GM12878 (cell line): Measurements from ENCODE around the gene ENAH. TPM values are rescaled to one million over a fixed set of nuclear protein-coding genes. Genes with fewer than 3 reads are reported as not detected.

Experiments
- ATAC-seq: fragments of 200-7000 bp; cut with Tn5 transposase; 3 replicates; pipeline ENCODE4 v1.9.1; 2020; ENCODE audit warnings: mild to moderate bottlenecking, moderate library complexity
- BruUV-seq: library from RNA; stranded (reverse); fragments of 400-500 nt; replicated peaks from 2 replicates; lab custom pipeline; 2021; lab: Mats Ljungman, UMichigan
- CTCF ChIA-PET: fragments of 300-600 bp; sonication (Branson Sonifier 250); formaldehyde crosslinking; extraction: SDS; loops from one replicate; lab custom pipeline; 2021; ENCODE audit warnings: inconsistent platforms; lab: Yijun Ruan, JAX
- POLR2A ChIA-PET: fragments of 350-600 bp; formaldehyde crosslinking; extraction: SDS; loops from one replicate; lab custom pipeline; 2021; ENCODE audit warnings: inconsistent platforms; lab: Charles Lee
- RAD21 ChIA-PET: fragments of 300-600 bp; sonication (Branson Sonifier 250); formaldehyde crosslinking; loops from one replicate; lab custom pipeline; 2023; ENCODE audit warnings: antibody characterized with exemption; ENCODE audit not compliant: unreplicated experiment; lab: Charles Lee
- SMC1A ChIA-PET: fragments of 300-600 bp; sonication (Branson Sonifier 250); formaldehyde crosslinking; loops from one replicate; lab custom pipeline; 2023; ENCODE audit not compliant: unreplicated experiment, uncharacterized antibody; lab: Charles Lee
- DNase-seq: peaks from one replicate; pipeline ENCODE4 v3.0.0-alpha.2; 2011; ENCODE audit warnings: low read depth, low spot score
- FAIRE-seq: peaks from 3 replicates; lab custom pipeline; 2011; peaks lifted over from hg19 to GRCh38; lab: Jason Lieb, UNC
- H2AFZ ChIP-seq: 2 replicates; pipeline ENCODE4 v1.6.0; 2011; ENCODE audit warnings: low read depth, low read length, control low read depth; ENCODE audit not compliant: control insufficient read depth
- H3K27ac ChIP-seq: 2 replicates; pipeline ENCODE4 v1.5.1; 2011; ENCODE audit warnings: control low read depth; ENCODE audit not compliant: control insufficient read depth, insufficient read depth
- H3K27me3 ChIP-seq, 2 experiments: replicated peaks in 1 of 2; 2 replicates each; pipeline versions ENCODE4 v1.6.0 to v1.6.1; 2011; ENCODE audit warnings: low read length in 1 of 2; ENCODE audit not compliant: control insufficient read depth in 2 of 2, insufficient read depth in 2 of 2
- H3K36me3 ChIP-seq, 2 experiments: 2 replicates each; pipeline ENCODE4 v1.5.1; 2011; ENCODE audit warnings: low read length in 1 of 2; ENCODE audit not compliant: control insufficient read depth in 2 of 2, insufficient read depth in 2 of 2
- H3K4me1 ChIP-seq: 2 replicates; pipeline ENCODE4 v1.6.1; 2011; ENCODE audit warnings: mild to moderate bottlenecking, low read length, moderate library complexity, mixed read lengths; ENCODE audit not compliant: control insufficient read depth, insufficient read depth
- H3K4me2 ChIP-seq: 2 replicates; pipeline ENCODE4 v1.6.0; 2011; ENCODE audit warnings: control low read depth; ENCODE audit not compliant: control insufficient read depth, insufficient read depth
- H3K4me3 ChIP-seq: fragments of 200-600 bp; sonication (generic); 2 replicates; pipeline ENCODE4 v1.5.1; 2016
- H3K79me2 ChIP-seq: 2 replicates; pipeline ENCODE4 v1.6.0; 2011; ENCODE audit warnings: low read length; ENCODE audit not compliant: control insufficient read depth, insufficient read depth
- H3K9ac ChIP-seq: 2 replicates; pipeline ENCODE4 v1.8.0; 2011; ENCODE audit warnings: low read length, control low read depth, mixed read lengths; ENCODE audit not compliant: control insufficient read depth, insufficient read depth
- H3K9me3 ChIP-seq: replicated peaks from 3 replicates; pipeline ENCODE4 v1.5.1; 2011; ENCODE audit warnings: mild to moderate bottlenecking, low read length; ENCODE audit not compliant: control insufficient read depth, insufficient read depth
- H4K20me1 ChIP-seq: 2 replicates; pipeline ENCODE4 v1.6.0; 2011; ENCODE audit not compliant: control insufficient read depth, insufficient read depth
- ATF2 ChIP-seq: IDR thresholded peaks from 2 replicates; pipeline ENCODE4 v1.6.1; 2012; ENCODE audit warnings: low read length, inconsistent platforms
- ATF3 ChIP-seq: IDR thresholded peaks from 2 replicates; pipeline ENCODE4 v1.6.1; 2011; ENCODE audit warnings: low read depth, mild to moderate bottlenecking, low read length, moderate library complexity, borderline replicate concordance; ENCODE audit errors: extremely low read depth
- ATF7 ChIP-seq: fragments of 450-650 bp; IDR thresholded peaks from 2 replicates; pipeline ENCODE4 v1.6.1; 2016; ENCODE audit warnings: low read depth, mild to moderate bottlenecking
- CBX3 ChIP-seq: fragments of 200-600 bp; sonication (generic); IDR thresholded peaks from 2 replicates; pipeline ENCODE4 v1.6.1; 2016; ENCODE audit warnings: low read depth, borderline replicate concordance
- CTCF ChIP-seq, 3 experiments: IDR thresholded peaks in 2 of 3; conservative IDR thresholded peaks in 1 of 3; 2 replicates each; pipeline ENCODE4 v1.5.1; 2011; ENCODE audit warnings: low read depth in 3 of 3, low read length in 3 of 3, mild to moderate bottlenecking in 3 of 3, control low read depth in 2 of 3, moderate library complexity in 2 of 3, inconsistent platforms in 1 of 3, mixed read lengths in 1 of 3; ENCODE audit not compliant: control insufficient read depth in 2 of 3, insufficient read depth in 1 of 3; ENCODE audit errors: extremely low read depth in 1 of 3
- EED ChIP-seq: sonication (generic); IDR thresholded peaks from 2 replicates; pipeline ENCODE4 v1.6.1; 2016; ENCODE audit warnings: antibody characterized with exemption, low read depth
- NFYA ChIP-seq: IDR thresholded peaks from 2 replicates; pipeline ENCODE4 v1.6.1; 2011; ENCODE audit warnings: low read depth, mild to moderate bottlenecking, low read length, improper control_type of control experiment, borderline replicate concordance
- POU2F2 ChIP-seq: IDR thresholded peaks from 3 replicates; pipeline ENCODE4 v1.6.1; 2011; ENCODE audit warnings: low read depth, mild to moderate bottlenecking, low read length, borderline replicate concordance
- RCOR1 ChIP-seq: conservative IDR thresholded peaks from 2 replicates; pipeline ENCODE4 v1.6.1; 2012; ENCODE audit warnings: low read depth, low read length, improper control_type of control experiment
- SREBF2 ChIP-seq: IDR thresholded peaks from 2 replicates; pipeline ENCODE4 v1.6.1; 2012; ENCODE audit warnings: mild to moderate bottlenecking, low read length
- WRNIP1 ChIP-seq: IDR thresholded peaks from 2 replicates; pipeline ENCODE4 v1.6.1; 2011; ENCODE audit warnings: low read depth, low read length, improper control_type of control experiment, borderline replicate concordance
- ZBTB33 ChIP-seq: fragments of 450-650 bp; IDR thresholded peaks from 2 replicates; pipeline ENCODE4 v1.6.1; 2017; ENCODE audit warnings: mild to moderate bottlenecking
- WGBS: methylation state at CpG from one replicate; pipeline ENCODE4 v1.1.6; 2016; ENCODE audit warnings: low lambda C conversion rate; ENCODE audit not compliant: insufficient replicate concordance, insufficient coverage; ENCODE audit errors: missing lambda C conversion rate; 5-methylcytosine and 5-hydroxymethylcytosine counted together
- in situ Hi-C: fragments of 300-500 bp; cut with MboI; formaldehyde crosslinking; loops from 9 replicates; pipeline ENCODE4 v1.14.3; 2018; ENCODE audit warnings: mixed read lengths
- intact Hi-C: fragments of 100-400 bp; cut with micrococcal nuclease; formaldehyde crosslinking; loops from one replicate; pipeline ENCODE4 v1.14.2; 2022; ENCODE audit not compliant: unreplicated experiment
- polyA plus RNA-seq, 11 experiments: library from polyadenylated mRNA; depleted of rRNA in 4 of 11; unstranded in 6 of 11; stranded (reverse) in 5 of 11; fragments of >200 nt; fragmentation: Nextera tagmentation in 4 of 11; fragmentation: Illumina TruSeq in 1 of 11; extraction: Ambion mirVana in 4 of 11; extraction: Trizol in 1 of 11; gene quantifications; 1 replicate in 1 of 11; 2 replicates in 10 of 11; pipeline versions ENCODE4 v1.2.1 to v1.2.3, GENCODE V29; 2011 to 2016; ENCODE audit warnings: inconsistent platforms in 2 of 11, missing spikeins in 2 of 11, low read depth in 1 of 11
- total RNA-seq, 4 experiments: library from RNA; depleted of rRNA in 3 of 4; stranded (reverse); fragments of >200 nt in 3 of 4; fragmentation: Illumina TruSeq in 1 of 4; extraction: Trizol in 1 of 4; gene quantifications; 2 replicates each; pipeline versions ENCODE4 v1.2.1 to v1.2.3, GENCODE V29; 2013 to 2021

Gene ENAH
- total and polyA plus RNA-seq, 10 of the 15 experiments (the other 5 are each of a cell fraction or from before 2014, with no cell fraction given): under 0.01 to 0.62 (median 0.06) TPM; not detected in 5

- Histone ChIP-seq H3K79me2 (no peaks in the 10 kb centered on the region), H3K4me1 (no peaks in the 10 kb centered on the region), H2AFZ (no peak overlapping the region), H3K27me3 (no peaks in the 10 kb centered on the region), H4K20me1 (no peaks in the 10 kb centered on the region), H3K9ac (no peak overlapping the region), H3K27ac (no peak overlapping the region), H3K36me3 (no peaks in the 10 kb centered on the region), H3K9me3 (no peaks in the 10 kb centered on the region), H3K4me2 (no peak overlapping the region), H3K4me3 (no peak overlapping the region)
- CTCF ChIA-PET: no interaction called here
- FAIRE-seq: no peak
- RAD21 ChIA-PET: no interaction called here
- DNase-seq: no peak
- in situ Hi-C loops: no loop called here
- TF ChIP-seq NFYA (no peak), CTCF (IDR thresholded peaks at IDR 0.05 in 2 of 3, conservative IDR thresholded peaks at IDR 0.05 in 1 of 3; ENCODE audit: control insufficient read depth in 2 of 3, extremely low read depth in 1 of 3, insufficient read depth in 1 of 3, low read depth in 3 of 3, low read length in 3 of 3) (no peak), CBX3 (no peak)
- no peak for ATAC-seq
- WGBS: 0% methylated on average over 2 of the region's 2 CpGs
- BruUV-seq: no TSS peak
- POLR2A ChIA-PET: no interaction called here
- intact Hi-C loops: loop anchor here (10.0 kb wide), 1 partner anchor 1071 kb away; no protein-coding TSS in a partner anchor
- SMC1A ChIA-PET: no interaction called here
These were observed 56.9 kb downstream of the ENAH start for GRCh38 chr1:225595974-225596551.

- H3K27ac ChIP-seq: no peak overlapping the region
- no peaks in the 10 kb centered on the region for H3K79me2 ChIP-seq
- in situ Hi-C loops: no loop called here
- no peaks in the 10 kb centered on the region for H3K36me3 ChIP-seq
- ChIA-PET RAD21 (no interaction called here), POLR2A (no interaction called here), SMC1A (interaction anchor here (1.0 kb wide), 1 partner anchor 11 kb away, joined by 3 read pairs; no protein-coding TSS in a partner anchor), CTCF (interaction anchor here (0.8 kb wide), 1 partner anchor 29 kb away, joined by 3 read pairs; no protein-coding TSS in a partner anchor)
- no peaks in the 10 kb centered on the region for H4K20me1 ChIP-seq
- H3K4me1 ChIP-seq: no peaks in the 10 kb centered on the region
- no peak for FAIRE-seq
- ATAC-seq: no peak
- no TSS peak for BruUV-seq
- no peak overlapping the region for H3K9ac ChIP-seq
- no peak overlapping the region for H2AFZ ChIP-seq
- H3K4me3 ChIP-seq: no peak overlapping the region
- no peak overlapping the region for H3K4me2 ChIP-seq
- intact Hi-C loops: loop anchor here (10.0 kb wide), 1 partner anchor 1071 kb away; no protein-coding TSS in a partner anchor
- no peak for DNase-seq
- H3K9me3 ChIP-seq: no peaks in the 10 kb centered on the region
- H3K27me3 ChIP-seq: no peaks in the 10 kb centered on the region
- TF ChIP-seq RCOR1 (no peak), SREBF2 (no peak), WRNIP1 (no peak), ATF3 (no peak), ATF2 (no peak), EED (no peak), POU2F2 (no peak), ATF7 (no peak), ZBTB33 (no peak)
These were observed 57.5 kb downstream of the ENAH start for GRCh38 chr1:225595452-225595851.
